HepG2 (cell line): Measurements from ENCODE around the gene NRGN. TPM values are rescaled to one million over a fixed set of nuclear protein-coding genes. Genes with fewer than 3 reads are reported as not detected.
A peak's percentile ranks its signal among the peaks of the same experiment; 100 is the strongest.

Experiments used
- HIVEP1 ChIP-seq: sonication (generic); formaldehyde crosslinking; IDR thresholded peaks from 2 replicates; pipeline ENCODE4 v1.4.0; 2020; ENCODE audit warnings: mild to moderate bottlenecking, missing genetic modification reagents
- IRF2 ChIP-seq: IDR thresholded peaks from 2 replicates; pipeline ENCODE4 v1.6.1; 2018; ENCODE audit warnings: missing genetic modification reagents, missing compliant biosample characterization
- ISX ChIP-seq: sonication (generic); formaldehyde crosslinking; conservative IDR thresholded peaks from 2 replicates; pipeline ENCODE4 v1.5.0; 2020; ENCODE audit warnings: missing genetic modification reagents
- KDM2A ChIP-seq: sonication (generic); formaldehyde crosslinking; IDR thresholded peaks from 2 replicates; pipeline ENCODE4 v1.4.0; 2020; ENCODE audit warnings: low read depth, missing genetic modification reagents, borderline replicate concordance
- KLF16 ChIP-seq, 2 experiments: sonication (generic) in 1 of 2; formaldehyde crosslinking in 1 of 2; IDR thresholded peaks; 2 replicates each; pipeline versions ENCODE4 v1.6.1 to v1.8.0; 2016 to 2023; ENCODE audit warnings: missing genetic modification reagents in 2 of 2, missing compliant biosample characterization in 1 of 2
- MLX ChIP-seq: IDR thresholded peaks from 2 replicates; pipeline ENCODE4 v1.6.1; 2016
- MXD1 ChIP-seq: sonication (generic); formaldehyde crosslinking; IDR thresholded peaks from 2 replicates; pipeline ENCODE4 v1.4.0; 2020; ENCODE audit warnings: mild to moderate bottlenecking, missing genetic modification reagents
- NFKB2 ChIP-seq: sonication (generic); formaldehyde crosslinking; IDR thresholded peaks from 2 replicates; pipeline ENCODE4 v1.4.0; 2020; ENCODE audit warnings: missing genetic modification reagents, borderline replicate concordance
- NFYB ChIP-seq: sonication (generic); formaldehyde crosslinking; IDR thresholded peaks from 2 replicates; pipeline ENCODE4 v1.4.0; 2020; ENCODE audit warnings: missing genetic modification reagents
- PCBP1 ChIP-seq: fragments of 200-400 bp; formaldehyde crosslinking; IDR thresholded peaks from 2 replicates; pipeline ENCODE4 v1.6.1; 2017; ENCODE audit warnings: mild to moderate bottlenecking, low read depth, low read length, borderline replicate concordance
- POLR2A ChIP-seq, 2 experiments: IDR thresholded peaks; 2 replicates each; pipeline ENCODE4 v1.6.1; 2011; ENCODE audit warnings: low read depth in 2 of 2, low read length in 2 of 2, mild to moderate bottlenecking in 1 of 2, moderate library complexity in 1 of 2; ENCODE audit not compliant: insufficient read depth in 1 of 2
- POLR2G ChIP-seq: fragments of 200-400 bp; formaldehyde crosslinking; IDR thresholded peaks from 2 replicates; pipeline ENCODE4 v1.6.1; 2018; ENCODE audit warnings: mild to moderate bottlenecking, low read depth, low read length, moderate library complexity
- STAG1 ChIP-seq: sonication (generic); formaldehyde crosslinking; IDR thresholded peaks from 2 replicates; pipeline ENCODE4 v1.4.0; 2020; ENCODE audit warnings: missing genetic modification reagents
- TRAFD1 ChIP-seq: sonication (generic); formaldehyde crosslinking; IDR thresholded peaks from 2 replicates; pipeline ENCODE4 v1.5.1; 2020; ENCODE audit warnings: missing genetic modification reagents, mild to moderate bottlenecking, borderline replicate concordance
- ZBTB20 ChIP-seq: sonication (generic); formaldehyde crosslinking; IDR thresholded peaks from 2 replicates; pipeline ENCODE4 v1.8.1; 2023; ENCODE audit warnings: missing genetic modification reagents, low read depth, mild to moderate bottlenecking, borderline replicate concordance
- ZFP36L1 ChIP-seq: sonication (generic); formaldehyde crosslinking; IDR thresholded peaks from 2 replicates; pipeline ENCODE4 v1.8.0; 2022; ENCODE audit warnings: mild to moderate bottlenecking, missing genetic modification reagents, moderate library complexity
- ZMYM4 ChIP-seq: sonication (generic); formaldehyde crosslinking; IDR thresholded peaks from 2 replicates; pipeline ENCODE4 v1.8.1; 2023; ENCODE audit warnings: mild to moderate bottlenecking, missing genetic modification reagents
- ZNF260 ChIP-seq: sonication (generic); formaldehyde crosslinking; IDR thresholded peaks from 2 replicates; pipeline ENCODE4 v1.4.0; 2020; ENCODE audit warnings: missing genetic modification reagents, low read depth, mild to moderate bottlenecking, borderline replicate concordance
- ZNF274 ChIP-seq: sonication (generic); formaldehyde crosslinking; IDR thresholded peaks from 2 replicates; pipeline ENCODE4 v1.5.1; 2020; ENCODE audit warnings: mild to moderate bottlenecking, missing genetic modification reagents
- ZNF276 ChIP-seq: sonication (generic); formaldehyde crosslinking; IDR thresholded peaks from 2 replicates; pipeline ENCODE4 v1.4.0; 2020; ENCODE audit warnings: mild to moderate bottlenecking, low read depth, missing genetic modification reagents
- ZNF34 ChIP-seq: sonication (generic); formaldehyde crosslinking; IDR thresholded peaks from 2 replicates; pipeline ENCODE4 v1.4.0; 2020; ENCODE audit warnings: mild to moderate bottlenecking, missing genetic modification reagents, borderline replicate concordance
- ZNF501 ChIP-seq: sonication (generic); formaldehyde crosslinking; IDR thresholded peaks from 2 replicates; pipeline ENCODE4 v1.5.1; 2020; ENCODE audit warnings: mild to moderate bottlenecking, moderate library complexity, missing genetic modification reagents
- ZNF563 ChIP-seq: sonication (generic); formaldehyde crosslinking; IDR thresholded peaks from 2 replicates; pipeline ENCODE4 v1.8.0; 2022; ENCODE audit warnings: mild to moderate bottlenecking, moderate library complexity, missing genetic modification reagents
- ZNF670 ChIP-seq: sonication (generic); formaldehyde crosslinking; IDR thresholded peaks from 2 replicates; pipeline ENCODE4 v1.8.0; 2022; ENCODE audit warnings: mild to moderate bottlenecking, missing genetic modification reagents, borderline replicate concordance
- ZNF761 ChIP-seq: sonication (generic); formaldehyde crosslinking; conservative IDR thresholded peaks from 2 replicates; pipeline ENCODE4 v1.4.0; 2020; ENCODE audit warnings: mild to moderate bottlenecking, missing genetic modification reagents
- ZNF781 ChIP-seq: sonication (generic); formaldehyde crosslinking; IDR thresholded peaks from 2 replicates; pipeline ENCODE4 v1.5.1; 2020; ENCODE audit warnings: borderline replicate concordance, mild to moderate bottlenecking, missing genetic modification reagents; ENCODE audit errors: not compliant biosample characterization
- polyA plus RNA-seq, 8 experiments: library from polyadenylated mRNA; depleted of rRNA in 3 of 8; stranded (reverse) in 7 of 8; unstranded in 1 of 8; fragments of >200 nt; fragmentation: Illumina TruSeq in 4 of 8; extraction: Trizol in 4 of 8; gene quantifications; 2 replicates each; pipeline versions ENCODE4 v1.2.1 to v1.2.3, GENCODE V29; 2011 to 2016; ENCODE audit warnings: low read depth in 4 of 8, missing spikeins in 1 of 8, mixed read lengths in 1 of 8; ENCODE audit not compliant: insufficient read depth in 1 of 8
- total RNA-seq, 5 experiments: library from RNA; depleted of rRNA; stranded (reverse); fragments of >200 nt; fragmentation: Illumina TruSeq; extraction: Trizol; gene quantifications; 2 replicates each; pipeline ENCODE4 v1.2.3, GENCODE V29; 2016; ENCODE audit warnings: low read depth in 1 of 5

NRGN gene
- total and polyA plus RNA-seq, 2 of the 13 experiments (the other 11 are each of a cell fraction or from before 2014, with no cell fraction given), result 0.22 TPM; not detected in 1

DNA sequence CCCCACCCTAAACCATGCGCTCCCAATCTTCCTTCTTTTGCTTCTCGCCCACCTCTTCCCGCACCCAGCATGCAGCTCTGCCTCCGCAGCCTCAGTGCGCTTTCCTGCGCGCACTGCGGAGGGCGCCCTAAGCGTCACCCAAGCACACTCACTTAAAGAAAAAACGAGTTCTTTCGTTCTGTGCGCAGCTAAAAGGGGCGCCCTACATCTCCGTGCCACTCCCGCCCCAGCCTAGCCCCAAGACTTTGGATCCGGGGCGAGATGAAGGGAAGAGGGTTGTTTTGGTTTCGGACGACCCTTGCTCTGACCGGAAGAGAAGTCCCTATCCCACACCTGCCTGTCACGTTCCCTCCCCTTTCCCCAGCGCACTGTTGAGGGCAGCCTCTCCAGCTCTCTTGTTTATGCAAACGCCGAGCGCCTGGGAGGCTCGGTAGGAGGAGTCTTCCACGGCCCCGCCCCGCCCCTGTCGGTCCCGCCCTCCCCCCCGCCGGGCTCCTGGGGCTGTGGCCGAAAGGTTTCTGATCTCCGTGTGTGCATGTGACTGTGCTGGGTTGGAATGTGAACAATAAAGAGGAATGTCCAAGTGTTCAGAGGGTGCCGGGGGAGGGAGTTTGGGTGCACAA is 7.0 kb downstream of the NRGN start (continued):
- TF ChIP-seq MXD1 (CRISPR knock-in tag) (0 out of 2 replicates have a peak, but pooled peaks have one; percentile 71), ZNF276 (CRISPR knock-in tag) (no peak), ZNF563 (CRISPR knock-in tag) (no peak), TRAFD1 (CRISPR knock-in tag) (peak; percentile 60; the same call in 1 of the 2 replicates), KDM2A (CRISPR knock-in tag) (peak; percentile 67; the same call in 1 of the 2 replicates), IRF2 (CRISPR knock-in tag) (peak; percentile 58; the same call in 1 of the 2 replicates), ZNF260 (CRISPR knock-in tag) (no peak), ZNF761 (0 out of 2 replicates have a peak, but pooled peaks have one; percentile 38), ISX (no peak), NFKB2 (CRISPR knock-in tag) (peak; percentile 47; the same call in 1 of the 2 replicates), HIVEP1 (CRISPR knock-in tag) (0 out of 2 replicates have a peak, but pooled peaks have one; percentile 48), ZNF670 (CRISPR knock-in tag) (no peak), ZNF501 (CRISPR knock-in tag) (peak; percentile 37; the same call in 1 of the 2 replicates), ZMYM4 (peak; percentile 51), ZNF274 (CRISPR knock-in tag) (no peak; the same call in 1 of the 2 replicates), MLX (CRISPR knock-in tag) (0 out of 2 replicates have a peak, but pooled peaks have one; percentile 36), NFYB (CRISPR knock-in tag) (peak; percentile 4; the same call in 1 of the 2 replicates), ZBTB20 (0 out of 2 replicates have a peak, but pooled peaks have one; percentile 25), POLR2G (peak; percentile 65), ZNF781 (CRISPR knock-in tag) (no peak), STAG1 (CRISPR knock-in tag) (peak; percentile 36), ZNF34 (0 out of 2 replicates have a peak, but pooled peaks have one; percentile 7), ZFP36L1 (CRISPR knock-in tag) (no peak), KLF16 (CRISPR knock-in tag; IDR thresholded peaks at IDR 0.05) (0 out of 4 replicates have a peak, but pooled peaks of 1 of the 2 experiments have one; percentile 35), POLR2A (IDR thresholded peaks at IDR 0.05; ENCODE audit: insufficient read depth in 1 of 2, low read depth in 2 of 2, low read length in 2 of 2) (peak; percentile 55 to 69; a peak in 3 of 4 replicates), PCBP1 (0 out of 2 replicates have a peak, but pooled peaks have one; percentile 49)
